ENCODE data around the gene CRYGB.
"Not testable (repeated sequence)": the region's sequence is repeated elsewhere in the genome, so short reads cannot be mapped to it uniquely, and the experiment has no call there.

CRYGB gene

GRCh38 chr2:208112273-208112745 is 33.6 kb downstream of the CRYGB start:
- DNase-seq = not testable (repeated sequence)

- no peak for DNase-seq
Measured at GRCh38 chr2:208103616-208104015, 42.3 kb downstream of the CRYGB start.

DNA sequence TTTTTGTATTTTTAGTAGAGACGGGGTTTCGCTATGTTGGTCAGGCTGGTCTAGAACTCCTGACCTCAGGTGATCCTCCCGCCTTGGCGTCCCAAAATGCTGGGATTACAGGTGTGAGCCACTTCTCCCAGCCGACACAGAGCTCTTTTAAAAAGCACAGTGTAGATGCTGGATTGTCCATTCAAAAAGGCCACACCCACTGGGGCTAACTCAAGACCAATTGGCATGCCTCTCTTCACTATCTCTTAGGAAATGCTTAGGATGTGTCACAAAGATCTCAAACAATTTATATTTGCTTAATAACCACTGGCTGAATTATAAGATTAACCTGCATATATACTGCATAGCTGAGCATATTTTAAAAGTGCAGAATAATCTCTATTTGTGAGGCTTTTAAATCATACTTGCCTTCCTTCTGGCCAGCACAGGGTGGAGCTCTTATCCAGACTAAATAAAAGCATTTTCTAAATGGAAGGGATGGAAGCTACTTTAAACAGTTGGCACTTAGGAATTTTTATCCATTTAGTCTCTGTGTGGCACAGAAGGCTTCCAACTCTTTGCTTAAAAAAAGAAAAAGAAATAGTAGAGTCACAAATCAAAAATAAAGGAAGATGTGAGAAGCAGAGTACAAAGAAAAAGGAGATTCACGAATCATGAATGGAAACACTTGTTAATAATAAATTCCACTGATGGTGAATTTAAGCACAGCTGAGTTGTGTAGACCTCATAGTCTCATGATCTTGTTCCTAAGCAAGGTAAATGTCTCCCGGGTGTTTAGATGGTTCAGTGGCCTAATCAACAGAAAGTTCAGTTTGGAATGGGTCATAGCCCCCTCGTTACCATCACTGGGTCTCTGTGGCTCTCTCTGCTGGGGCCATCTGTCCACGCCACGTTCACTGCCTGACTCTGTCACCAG is 44.0 kb downstream of the CRYGB start:
- no peak for DNase-seq

DNA sequence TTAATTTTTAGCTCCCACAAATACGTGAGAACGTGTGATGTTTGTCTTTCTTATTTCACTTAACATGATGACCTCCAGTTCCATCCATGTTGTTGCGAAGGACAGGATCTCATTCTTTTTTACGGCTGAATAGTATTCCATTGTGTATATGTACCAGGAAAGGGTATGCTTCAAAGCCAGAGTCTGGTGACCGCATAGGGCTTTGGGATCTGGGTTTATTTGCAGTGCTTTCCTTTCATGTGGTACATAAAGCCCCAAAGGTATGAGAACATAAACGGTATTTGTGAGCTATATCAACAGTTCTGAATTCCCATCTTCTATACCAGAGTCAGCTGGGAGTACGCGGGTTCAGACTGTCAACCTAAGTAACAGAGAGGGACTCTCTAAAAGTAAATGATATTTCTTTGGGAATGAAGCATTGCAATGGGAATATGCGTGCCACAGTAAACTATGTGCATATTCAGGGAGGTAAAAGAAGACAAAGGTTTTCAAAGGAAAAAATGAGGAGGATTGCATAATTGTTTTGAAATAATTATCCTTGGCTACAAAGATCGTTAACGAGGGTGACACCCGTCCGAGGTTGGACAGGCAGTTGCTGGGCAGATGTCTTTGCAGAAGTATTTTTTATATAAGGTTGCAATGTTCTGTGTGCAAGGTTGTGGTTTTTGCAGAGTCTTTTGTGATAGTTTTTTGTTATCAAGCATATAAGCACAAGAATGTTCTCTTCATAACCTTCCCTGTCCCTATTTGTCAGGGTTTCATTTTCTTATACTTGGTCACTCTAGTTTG is 46.1 kb downstream of the CRYGB start:
- no peak for DNase-seq

GRCh38 chr2:208098701-208099100 is 47.3 kb downstream of the CRYGB start:
- not testable (repeated sequence) for DNase-seq

DNA sequence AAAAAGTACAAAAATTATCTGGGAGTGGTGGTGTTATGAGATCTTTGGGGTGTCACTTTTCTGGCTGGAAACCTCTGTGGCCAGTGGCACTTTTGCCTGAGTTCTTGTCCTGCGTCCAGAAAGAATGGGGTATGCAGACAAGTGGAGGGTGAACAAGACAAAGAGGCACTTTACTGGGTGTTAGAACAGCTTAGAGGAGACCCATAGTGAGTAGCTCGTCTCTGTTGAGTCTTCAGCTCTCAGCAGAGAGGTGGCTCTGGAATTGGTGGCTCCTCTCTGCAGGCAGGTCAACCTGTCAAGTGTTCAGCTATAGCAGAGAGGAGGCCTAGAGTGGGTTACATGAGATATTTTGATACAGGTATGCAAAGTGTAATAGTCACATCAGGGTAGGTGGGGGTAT is 47.7 kb downstream of the CRYGB start:
- DNase-seq = no peak

GRCh38 chr2:208097801-208098200 is 48.2 kb downstream of the CRYGB start:
- DNase-seq = no peak

- DNase-seq = no peak
Measured at GRCh38 chr2:208097313-208097712, 48.6 kb downstream of the CRYGB start.

DNA sequence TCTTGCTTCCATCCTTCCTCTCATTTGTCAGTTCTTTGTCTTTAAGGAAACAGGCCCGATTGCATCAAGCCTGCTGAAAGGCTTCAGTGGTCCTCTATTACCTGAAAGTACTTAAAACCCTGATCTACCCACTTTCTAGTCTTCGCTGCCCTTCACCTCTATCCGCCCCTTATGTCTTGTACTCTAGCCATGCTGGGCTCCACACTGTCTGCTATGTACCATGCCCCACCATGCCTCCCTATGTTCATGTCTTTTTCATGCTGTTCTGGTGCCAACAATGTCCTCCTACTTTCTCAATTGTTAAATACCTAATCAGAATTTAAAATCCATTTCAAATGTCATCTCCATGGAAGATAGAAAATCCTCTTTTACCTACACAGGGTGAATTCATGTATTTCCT is 49.9 kb downstream of the CRYGB start:
- no peak for DNase-seq

DNA sequence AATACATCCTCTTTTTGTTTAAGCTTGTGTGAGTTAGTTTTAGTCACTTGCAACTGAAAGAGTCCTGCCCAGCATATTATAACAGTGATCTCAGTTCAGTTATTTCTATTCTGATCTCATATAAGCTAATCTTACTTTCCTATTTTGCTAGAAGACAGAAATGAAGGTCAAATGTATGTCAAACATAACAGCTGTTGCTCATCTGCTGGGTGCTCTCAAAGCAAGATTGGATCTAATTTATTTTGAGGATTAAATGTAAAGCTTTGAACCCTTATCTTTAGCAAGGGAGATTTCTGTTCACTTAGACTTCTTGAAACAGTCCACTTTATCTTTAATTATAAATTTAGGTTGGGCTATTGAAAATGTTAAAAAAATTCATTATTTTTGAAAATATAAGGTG is 52.8 kb downstream of the CRYGB start:
- no peak for DNase-seq

All from NCI-H1930 (cell line).